ENCODE results near the gene SLF2.
"Not testable (repeated sequence)": the region's sequence is repeated elsewhere in the genome, so short reads cannot be mapped to it uniquely, and the experiment has no call there.

SLF2 gene

DNA sequence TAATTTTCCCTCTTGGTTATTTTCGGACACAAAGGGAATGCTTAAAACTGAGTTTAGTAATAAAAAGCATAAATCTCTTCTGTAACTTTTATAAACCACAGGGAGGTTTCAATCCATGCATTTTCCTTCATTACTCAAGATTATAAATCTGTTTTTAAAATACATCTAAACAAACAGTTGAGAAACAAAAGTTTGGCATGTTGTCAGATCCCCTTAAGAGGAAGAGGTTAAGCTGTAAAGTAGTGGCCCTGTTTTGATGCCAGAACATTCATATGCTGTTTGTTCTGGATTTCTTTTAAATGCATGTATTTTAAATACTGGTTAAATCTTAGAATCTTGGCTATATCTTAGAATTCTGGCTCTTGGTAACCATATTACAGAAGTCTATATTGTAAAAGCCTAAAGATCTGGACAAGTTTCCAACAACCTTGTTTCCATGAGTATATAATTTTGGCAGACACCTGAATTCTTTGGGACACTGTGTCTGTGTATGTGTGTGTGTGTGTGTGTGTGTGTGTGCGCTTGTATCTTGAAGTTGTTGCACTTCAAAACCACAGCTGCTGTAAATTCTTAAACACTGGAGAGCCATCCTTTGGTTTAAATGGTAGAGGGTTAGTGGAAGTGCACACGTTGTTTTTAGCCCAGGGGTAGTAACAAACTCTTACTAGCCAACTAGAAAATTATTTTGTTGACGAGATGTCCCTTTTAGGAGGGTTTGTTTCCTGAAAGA is 49.8 kb downstream of the SLF2 start:
- no peak for DNase-seq (ENCODE audit: low read depth in 2 of 2, low spot score in 1 of 2)

DNA sequence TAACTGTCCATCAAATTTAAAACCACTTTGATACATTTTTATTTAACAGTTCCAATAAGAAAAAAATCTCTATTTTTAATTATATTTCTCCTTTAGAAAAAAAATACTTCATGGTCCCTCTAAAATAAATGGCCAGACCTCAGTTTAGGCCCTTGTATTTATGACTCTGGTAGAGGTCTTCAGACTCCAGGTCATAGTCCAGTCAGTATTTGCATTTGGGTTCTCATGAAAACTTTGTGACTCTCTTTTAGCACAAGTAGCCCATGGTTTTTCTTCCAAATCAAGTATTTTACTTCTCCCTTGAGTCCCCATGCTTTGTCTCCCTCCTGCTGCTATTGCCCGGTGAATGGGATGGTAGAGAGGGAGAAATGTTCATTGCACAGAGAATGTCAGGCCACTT is 51.1 kb downstream of the SLF2 start:
- no peak for DNase-seq (ENCODE audit: low read depth in 2 of 2, low spot score in 1 of 2)

GRCh38 chr10:100965820-100966219 is 53.1 kb downstream of the SLF2 start:
- DNase-seq (ENCODE audit: low read depth in 2 of 2, low spot score in 1 of 2), result no peak

- DNase-seq (ENCODE audit: low read depth in 2 of 2, low spot score in 1 of 2), result no peak
Measured at GRCh38 chr10:100966887-100967286, 54.1 kb downstream of the SLF2 start.

GRCh38 chr10:100967332-100967731 is 54.6 kb downstream of the SLF2 start:
- no peak for DNase-seq (ENCODE audit: low read depth in 2 of 2, low spot score in 1 of 2)

DNA sequence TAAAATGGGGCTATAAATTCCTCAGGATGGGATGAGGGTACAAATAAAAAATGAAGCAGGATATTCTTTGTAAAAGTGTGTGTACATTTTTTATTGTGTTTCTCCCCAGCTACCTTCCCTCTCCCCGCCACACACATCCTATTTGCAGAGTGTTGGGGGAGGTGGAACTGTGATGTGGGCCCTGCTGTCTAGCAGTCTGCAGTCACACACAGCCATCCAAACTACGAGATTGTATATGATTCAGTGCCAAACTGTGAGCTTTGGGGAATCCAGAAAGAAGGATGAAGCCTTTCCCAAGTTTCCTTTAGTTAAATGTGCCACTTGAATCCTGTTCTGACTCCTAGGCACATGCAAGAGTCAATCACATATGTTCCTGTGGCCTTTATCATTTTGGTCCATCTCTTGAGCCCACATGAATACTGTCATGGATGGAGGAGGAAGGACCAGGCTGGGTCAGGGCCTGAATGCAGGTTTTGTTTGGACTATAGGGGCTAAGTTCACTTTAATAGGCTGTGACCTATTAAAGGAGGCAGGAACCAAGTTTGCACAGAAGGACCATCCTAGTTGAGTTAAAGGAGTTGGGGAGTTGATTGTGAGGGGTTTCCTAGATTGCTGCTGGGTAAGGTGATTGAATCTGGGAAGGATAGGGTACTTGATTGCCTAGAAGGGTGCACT is 55.4 kb downstream of the SLF2 start:
- DNase-seq (ENCODE audit: low read depth in 2 of 2, low spot score in 1 of 2), result no peak

DNA sequence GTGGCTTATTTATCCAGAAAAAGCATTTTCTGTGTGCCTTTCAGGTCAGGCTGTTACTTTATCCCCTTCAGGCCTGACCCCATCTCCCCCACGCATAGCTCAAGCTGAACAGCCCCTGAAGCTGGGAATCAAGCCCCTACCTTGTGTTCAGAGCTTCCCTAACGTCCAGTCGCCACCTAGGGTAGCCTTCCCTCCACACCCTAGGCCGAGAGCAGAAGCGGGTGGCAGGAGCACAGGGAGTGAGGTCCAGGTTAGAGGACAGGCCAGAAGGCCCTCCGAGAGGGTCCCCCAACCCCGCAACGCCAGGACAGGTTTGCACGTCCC is 56.1 kb downstream of the SLF2 start:
- no peak for DNase-seq (ENCODE audit: low read depth in 2 of 2, low spot score in 1 of 2)

DNA sequence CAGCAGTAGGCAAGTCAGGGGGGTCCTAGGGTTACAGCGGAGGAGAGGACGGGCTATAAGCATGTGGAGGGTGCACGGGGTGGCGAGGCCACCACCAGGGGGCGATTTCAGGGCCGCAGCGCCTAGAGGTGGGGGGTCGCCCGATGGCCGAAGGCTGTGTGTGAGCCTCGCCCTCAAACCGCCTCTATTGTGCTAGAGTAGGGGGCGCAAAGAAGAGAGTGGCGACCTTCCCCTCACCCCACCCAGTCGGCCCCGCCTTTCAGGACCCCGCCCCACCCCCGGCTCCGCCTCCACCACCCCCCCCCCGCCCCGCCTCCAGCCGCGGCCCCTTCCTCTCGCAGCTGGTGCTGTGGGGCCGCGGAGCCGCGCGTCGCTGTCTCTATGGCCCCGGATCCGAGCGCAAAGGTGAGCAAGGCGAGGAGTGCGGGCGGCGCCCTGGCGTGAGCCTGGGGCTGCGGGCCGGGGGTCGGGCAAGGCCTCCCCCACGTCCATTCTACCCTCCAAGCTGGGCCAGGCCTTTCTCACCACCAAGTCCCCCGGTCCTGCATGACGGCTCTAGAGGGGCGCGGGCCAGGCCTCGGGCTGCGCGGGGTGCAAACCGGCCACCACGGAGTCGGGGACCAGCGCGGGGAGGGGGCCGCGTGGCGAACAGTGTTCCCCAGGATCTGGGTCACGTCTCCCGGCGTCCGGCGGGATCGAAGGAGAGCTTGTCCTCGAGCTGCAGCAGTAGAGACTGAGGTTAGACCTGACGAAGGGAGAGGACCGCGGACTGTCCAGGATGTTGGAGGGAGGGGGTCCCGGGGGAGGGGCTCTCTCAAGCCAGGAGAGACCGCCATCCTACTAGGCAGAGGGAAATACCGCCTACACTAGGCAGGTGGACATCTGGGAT is 56.7 kb downstream of the SLF2 start, which contains the start of gene SEMA4G:
TSS of gene SEMA4G (plus strand) at position 318 of the 889 bp plus-strand sequence. CDS start 3,409 bp downstream, outside the sequence.
- DNase-seq (ENCODE audit: low read depth in 2 of 2, low spot score in 1 of 2), result no peak

GRCh38 chr10:100970076-100970913 is 57.5 kb downstream of the SLF2 start:
- peak in 1 of 2 donors; percentile 15 for DNase-seq (ENCODE audit: low read depth in 2 of 2, low spot score in 1 of 2)

DNA sequence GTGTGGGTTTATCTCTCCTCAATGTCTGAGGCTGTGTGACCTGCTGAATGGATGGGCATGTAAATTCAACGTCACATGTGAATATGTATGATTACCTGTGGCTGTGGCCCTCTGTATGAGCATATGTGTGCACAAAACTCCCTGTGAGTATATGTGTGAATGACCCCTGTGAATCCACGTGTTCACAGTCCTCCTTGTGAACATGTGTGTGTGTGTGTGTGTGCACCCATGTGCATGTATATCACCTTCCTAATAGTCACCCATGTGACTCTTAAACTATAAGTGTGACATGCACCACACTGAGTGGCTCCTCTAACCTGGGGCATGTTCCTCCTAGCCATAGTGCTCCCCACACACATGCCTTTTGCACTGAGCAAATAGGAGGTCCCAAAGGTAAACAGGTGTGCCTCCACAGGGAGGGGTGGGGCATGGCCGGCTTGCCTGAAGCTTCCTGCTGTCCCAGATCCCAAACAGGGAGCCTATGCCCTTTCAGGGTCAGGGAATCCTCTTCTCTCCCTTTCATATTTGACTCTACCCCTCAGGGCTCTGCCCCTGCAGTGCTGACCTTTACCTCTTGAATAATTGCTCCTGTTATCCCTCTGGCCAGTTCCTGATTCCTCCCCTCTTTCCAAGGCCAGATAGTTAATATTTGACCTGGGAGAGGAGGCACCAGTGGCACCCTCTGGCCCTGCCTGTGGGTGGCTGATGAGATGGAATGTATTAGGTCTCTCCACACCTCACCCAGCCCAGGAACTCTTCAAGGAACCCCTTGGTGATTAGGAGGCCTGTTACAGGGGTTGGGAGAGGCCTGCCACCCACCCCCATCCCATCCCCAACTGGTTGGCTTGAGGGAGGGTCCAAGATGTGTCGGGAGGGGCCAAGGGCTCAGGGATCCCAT is 58.4 kb downstream of the SLF2 start:
- DNase-seq (ENCODE audit: low read depth in 2 of 2, low spot score in 1 of 2), result no peak

- DNase-seq (ENCODE audit: low read depth in 2 of 2, low spot score in 1 of 2), result no peak
Measured at GRCh38 chr10:100972115-100972903, 59.5 kb downstream of the SLF2 start.

GRCh38 chr10:100972904-100973535 is 60.3 kb downstream of the SLF2 start:
- DNase-seq (ENCODE audit: low read depth in 2 of 2, low spot score in 1 of 2), result no peak

DNA sequence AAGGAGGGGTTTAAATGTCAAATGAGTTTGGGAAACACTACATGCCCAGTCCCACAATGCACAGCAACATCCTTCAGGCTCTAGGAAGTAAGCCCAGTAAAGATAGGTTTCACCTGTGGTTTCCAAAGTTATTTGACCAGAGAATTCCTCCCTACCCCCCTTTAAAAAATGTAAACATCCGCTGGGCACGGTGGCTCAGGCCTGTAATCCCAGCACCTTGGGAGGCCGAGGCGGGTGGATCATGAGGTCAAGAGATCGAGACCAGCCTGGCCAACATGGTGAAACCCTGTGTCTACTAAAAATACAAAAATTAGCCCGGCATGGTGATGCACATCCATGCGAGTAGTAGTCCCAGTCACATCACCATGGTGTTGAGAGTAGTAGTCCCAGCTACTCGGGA is 62.6 kb downstream of the SLF2 start:
- DNase-seq (ENCODE audit: low read depth in 2 of 2, low spot score in 1 of 2), result not testable (repeated sequence)

GRCh38 chr10:100976906-100977305 is 64.1 kb downstream of the SLF2 start:
- no peak for DNase-seq (ENCODE audit: low read depth in 2 of 2, low spot score in 1 of 2)

DNA sequence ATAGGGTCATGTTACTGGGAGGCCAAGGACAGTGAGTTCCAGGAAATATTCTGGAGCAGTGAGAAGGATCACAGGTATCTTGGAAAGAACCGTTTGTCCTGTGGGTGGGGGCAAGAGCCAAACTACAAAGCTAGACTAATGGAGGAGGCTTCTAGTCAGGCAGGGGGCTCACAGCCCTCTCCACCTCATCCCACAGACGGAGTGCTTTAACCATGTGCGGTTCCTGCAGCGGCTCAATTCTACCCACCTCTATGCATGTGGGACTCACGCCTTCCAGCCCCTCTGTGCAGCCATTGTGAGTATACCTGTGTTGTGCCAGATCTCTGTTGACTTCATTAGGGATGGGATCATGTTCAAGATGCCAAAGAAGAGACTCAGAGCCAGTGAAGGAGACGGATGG is 64.7 kb downstream of the SLF2 start:
- DNase-seq (ENCODE audit: low read depth in 2 of 2, low spot score in 1 of 2), result no peak

- DNase-seq (ENCODE audit: low read depth in 2 of 2, low spot score in 1 of 2), result no peak
Measured at GRCh38 chr10:100978121-100978900, 65.5 kb downstream of the SLF2 start.

GRCh38 chr10:100978901-100979195 is 66.1 kb downstream of the SLF2 start:
- DNase-seq (ENCODE audit: low read depth in 2 of 2, low spot score in 1 of 2), result no peak

DNA sequence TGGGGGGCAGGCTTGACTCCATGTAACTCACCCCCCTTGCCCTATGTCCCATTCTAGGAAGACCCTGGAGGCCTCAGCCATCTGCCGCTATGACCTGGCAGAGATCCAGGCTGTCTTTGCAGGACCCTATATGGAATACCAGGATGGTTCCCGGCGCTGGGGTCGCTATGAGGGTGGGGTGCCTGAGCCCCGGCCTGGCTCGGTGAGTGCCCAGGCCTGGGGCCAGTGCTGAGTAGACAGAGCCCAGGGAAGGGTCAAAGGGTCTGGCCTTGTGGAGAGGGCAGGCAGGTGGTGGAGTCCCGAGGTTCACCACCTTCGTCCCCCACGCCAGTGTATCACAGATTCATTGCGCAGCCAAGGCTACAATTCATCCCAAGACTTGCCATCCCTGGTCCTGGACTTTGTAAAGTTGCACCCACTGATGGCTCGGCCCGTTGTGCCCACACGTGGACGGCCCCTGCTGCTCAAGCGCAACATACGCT is 67.1 kb downstream of the SLF2 start:
- no peak for DNase-seq (ENCODE audit: low read depth in 2 of 2, low spot score in 1 of 2)

All from stimulated activated CD8-positive, alpha-beta memory T cell treated with anti-CD3 and anti-CD28 coated beads, Interleukin-4, amount 100 ng/mL, for 1 hour (primary cell).